ENCODE data around the gene TSPAN15.

The TSPAN15 gene

GRCh38 chr10:69500864-69501468 lies 49.7 kb downstream of the TSPAN15 start:
- no peak for TF ChIP-seq CTCF (IDR thresholded peaks at IDR 0.05; ENCODE audit: low read length)
- no peak for TF ChIP-seq EZH2 (IDR thresholded peaks at IDR 0.05; ENCODE audit: borderline replicate concordance, low read length)
- H3K9me2 ChIP-seq (ENCODE audit: low read depth, low read length), result no peaks in the 10 kb centered on the region

GRCh38 chr10:69501657-69502056 lies 50.4 kb downstream of the TSPAN15 start:
- no peak for TF ChIP-seq CTCF (IDR thresholded peaks at IDR 0.05; ENCODE audit: low read length)
- TF ChIP-seq EZH2 (IDR thresholded peaks at IDR 0.05; ENCODE audit: borderline replicate concordance, low read length), result no peak

More at GRCh38 chr10:69500864-69501468, 49.7 kb downstream of the TSPAN15 start:
- no peak overlapping the region for H3K27ac ChIP-seq (ENCODE audit: low read depth, low read length, poor library complexity, severe bottlenecking)
- H3K4me1 ChIP-seq (ENCODE audit: insufficient read depth, low read length, severe bottlenecking), result no peaks in the 10 kb centered on the region
- H3K9me3 ChIP-seq (ENCODE audit: low read length), result no peaks in the 10 kb centered on the region
- H3K4me3 ChIP-seq (ENCODE audit: low read depth, low read length, poor library complexity, severe bottlenecking), result no peak overlapping the region
- no peak overlapping the region for H2AFZ ChIP-seq (ENCODE audit: low read length)
- H4K20me1 ChIP-seq (ENCODE audit: insufficient read depth, low read length), result no peaks in the 10 kb centered on the region
- no peaks in the 10 kb centered on the region for H3K36me3 ChIP-seq (ENCODE audit: insufficient read depth, low read length)
- H3K27me3 ChIP-seq (ENCODE audit: insufficient read depth, low read length), result peaks cover 10% of the 10 kb centered on the region
- no peak overlapping the region for H3K4me2 ChIP-seq (ENCODE audit: low read length)
- H3K9ac ChIP-seq (ENCODE audit: low read length), result no peak overlapping the region
- no peaks in the 10 kb centered on the region for H3F3A ChIP-seq (ENCODE audit: insufficient read depth, low read length)
- H3K79me2 ChIP-seq (ENCODE audit: insufficient read depth, low read length), result no peaks in the 10 kb centered on the region

GRCh38 chr10:69502589-69502988 lies 51.3 kb downstream of the TSPAN15 start:
- H3K4me1 ChIP-seq (ENCODE audit: insufficient read depth, low read length, severe bottlenecking), result peaks cover 2% of the 10 kb centered on the region
- no peak for TF ChIP-seq EZH2 (IDR thresholded peaks at IDR 0.05; ENCODE audit: borderline replicate concordance, low read length)
- no peak for TF ChIP-seq CTCF (IDR thresholded peaks at IDR 0.05; ENCODE audit: low read length)
- no peaks in the 10 kb centered on the region for H3K79me2 ChIP-seq (ENCODE audit: insufficient read depth, low read length)
- no peaks in the 10 kb centered on the region for H3K9me2 ChIP-seq (ENCODE audit: low read depth, low read length)
- H3K27ac ChIP-seq (ENCODE audit: low read depth, low read length, poor library complexity, severe bottlenecking), result no peak overlapping the region
- H3F3A ChIP-seq (ENCODE audit: insufficient read depth, low read length), result no peaks in the 10 kb centered on the region
- no peaks in the 10 kb centered on the region for H4K20me1 ChIP-seq (ENCODE audit: insufficient read depth, low read length)
- no peaks in the 10 kb centered on the region for H3K36me3 ChIP-seq (ENCODE audit: insufficient read depth, low read length)
- H3K9ac ChIP-seq (ENCODE audit: low read length), result no peak overlapping the region
- H2AFZ ChIP-seq (ENCODE audit: low read length), result no peak overlapping the region
- H3K27me3 ChIP-seq (ENCODE audit: insufficient read depth, low read length), result peaks cover 10% of the 10 kb centered on the region
- no peak overlapping the region for H3K4me2 ChIP-seq (ENCODE audit: low read length)
- no peak overlapping the region for H3K4me3 ChIP-seq (ENCODE audit: low read depth, low read length, poor library complexity, severe bottlenecking)
- no peaks in the 10 kb centered on the region for H3K9me3 ChIP-seq (ENCODE audit: low read length)

More at GRCh38 chr10:69501657-69502056, 50.4 kb downstream of the TSPAN15 start:
- Histone ChIP-seq H3K79me2 (ENCODE audit: insufficient read depth, low read length) (no peaks in the 10 kb centered on the region), H3K9me2 (ENCODE audit: low read depth, low read length) (no peaks in the 10 kb centered on the region), H2AFZ (ENCODE audit: low read length) (no peak overlapping the region), H3K36me3 (ENCODE audit: insufficient read depth, low read length) (no peaks in the 10 kb centered on the region), H3F3A (ENCODE audit: insufficient read depth, low read length) (no peaks in the 10 kb centered on the region), H3K4me3 (ENCODE audit: low read depth, low read length, poor library complexity, severe bottlenecking) (no peak overlapping the region), H3K27me3 (ENCODE audit: insufficient read depth, low read length) (peaks cover 10% of the 10 kb centered on the region), H3K9me3 (ENCODE audit: low read length) (no peaks in the 10 kb centered on the region), H3K9ac (ENCODE audit: low read length) (no peak overlapping the region), H4K20me1 (ENCODE audit: insufficient read depth, low read length) (no peaks in the 10 kb centered on the region), H3K4me2 (ENCODE audit: low read length) (no peak overlapping the region), H3K4me1 (ENCODE audit: insufficient read depth, low read length, severe bottlenecking) (no peaks in the 10 kb centered on the region), H3K27ac (ENCODE audit: low read depth, low read length, poor library complexity, severe bottlenecking) (no peak overlapping the region)
